GM18870 (cell line): ENCODE measurements around the gene PIH1D1.

Experiments
- ATAC-seq: cut with Tn5 transposase; IDR thresholded peaks from one replicate; pipeline ENCODE4 v1.9.1; 2021; ENCODE audit warnings: moderate library complexity; ENCODE audit not compliant: unreplicated experiment

Gene PIH1D1

DNA sequence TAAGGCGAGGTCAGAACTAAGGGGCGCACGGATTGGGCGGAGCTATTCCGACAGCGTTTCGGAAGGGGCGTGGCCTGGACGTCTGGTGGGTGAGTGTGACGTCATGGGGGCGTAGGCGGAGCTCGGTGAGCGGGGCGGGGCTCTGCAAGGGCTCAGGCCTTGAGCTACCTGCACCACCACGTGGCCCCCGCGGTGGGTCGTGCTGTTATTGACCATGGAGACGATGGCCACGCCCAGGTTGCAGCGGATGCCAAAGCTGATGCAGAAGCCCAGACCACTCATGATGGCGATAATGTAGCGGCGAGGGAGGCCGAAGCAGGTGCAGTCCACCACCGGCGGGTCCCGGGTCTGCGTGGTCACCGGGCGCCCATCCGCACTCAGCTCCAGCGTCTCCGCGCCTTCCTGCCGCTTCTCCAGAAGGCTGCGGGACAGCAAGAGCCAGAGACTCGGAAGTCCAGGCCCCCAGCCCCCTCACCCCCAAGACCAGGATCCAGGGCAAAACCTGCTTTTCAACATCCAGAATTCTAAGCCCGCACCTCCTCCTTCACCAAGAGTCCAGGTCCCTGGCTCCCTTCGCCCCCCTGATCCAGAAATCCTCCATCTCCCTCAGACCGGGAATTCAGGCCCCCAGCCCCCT is 15.1 kb downstream of the PIH1D1 start:
- no peak for ATAC-seq

GRCh38 chr19:49435670-49436069 is 15.9 kb downstream of the PIH1D1 start:
- ATAC-seq: no peak

DNA sequence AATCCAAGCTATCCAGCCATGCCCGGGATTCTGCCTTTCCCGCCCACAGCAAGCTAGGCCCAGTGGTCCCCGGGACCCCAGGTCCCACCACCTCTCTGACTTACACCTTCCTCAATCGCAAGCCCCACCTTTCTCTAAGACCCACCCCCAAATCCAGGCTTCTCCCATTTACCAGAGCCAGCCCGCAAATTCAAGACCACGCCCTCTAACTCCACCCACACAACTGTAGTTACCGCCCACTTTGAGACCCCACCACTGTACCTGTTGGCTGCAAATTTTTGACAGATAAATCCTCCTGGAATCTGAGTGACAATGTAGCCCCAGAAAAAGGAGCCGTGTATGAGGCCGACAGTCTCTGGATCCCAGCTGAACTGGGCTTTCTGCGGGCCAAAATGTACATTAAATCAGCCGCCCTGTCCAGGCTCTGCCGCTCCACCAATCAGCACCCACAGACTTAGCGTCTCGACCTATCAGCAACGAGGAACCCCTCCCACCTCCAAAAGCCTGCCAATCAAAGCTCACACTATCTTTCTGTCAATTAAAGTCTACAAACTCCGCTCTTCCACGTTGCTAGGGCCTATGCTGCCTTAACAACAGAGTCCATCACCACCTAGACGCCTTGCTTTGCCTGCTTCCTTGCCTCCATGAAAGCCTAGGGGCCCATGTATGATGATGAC is 16.6 kb downstream of the PIH1D1 start:
- ATAC-seq: no peak

GRCh38 chr19:49433240-49433901 is 18.2 kb downstream of the PIH1D1 start:
- ATAC-seq: no peak

- no peak for ATAC-seq
Measured at GRCh38 chr19:49432141-49433073, 19.2 kb downstream of the PIH1D1 start.

GRCh38 chr19:49431330-49431749 is 20.3 kb downstream of the PIH1D1 start:
- no peak for ATAC-seq

GRCh38 chr19:49430678-49431329 is 20.8 kb downstream of the PIH1D1 start:
- no peak for ATAC-seq

- no peak for ATAC-seq
Measured at GRCh38 chr19:49430172-49430677, 21.4 kb downstream of the PIH1D1 start.

GRCh38 chr19:49428547-49429451 is 22.8 kb downstream of the PIH1D1 start:
- ATAC-seq: no peak

- no peak for ATAC-seq
Measured at GRCh38 chr19:49427855-49428546, 23.6 kb downstream of the PIH1D1 start.

DNA sequence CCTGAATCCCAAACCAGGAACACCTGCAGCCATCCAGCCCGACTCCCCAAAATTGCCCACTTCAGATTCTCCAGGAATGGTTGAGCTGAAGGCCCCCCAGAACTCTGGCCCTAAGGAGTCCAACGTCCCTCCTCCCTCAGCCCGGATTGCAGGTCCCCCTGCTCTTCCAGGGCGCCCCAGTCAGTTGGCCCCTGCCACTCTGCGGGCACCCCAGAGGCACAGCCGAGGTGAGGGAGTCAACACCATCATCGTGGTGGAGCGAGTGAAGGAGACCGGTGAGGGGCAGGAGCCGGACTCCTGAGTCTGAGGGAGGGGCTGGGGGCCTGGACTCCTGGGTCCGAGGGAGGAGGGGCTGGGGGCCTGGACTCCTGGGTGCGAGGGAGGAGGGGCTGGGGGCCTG is 24.3 kb downstream of the PIH1D1 start:
- no peak for ATAC-seq

DNA sequence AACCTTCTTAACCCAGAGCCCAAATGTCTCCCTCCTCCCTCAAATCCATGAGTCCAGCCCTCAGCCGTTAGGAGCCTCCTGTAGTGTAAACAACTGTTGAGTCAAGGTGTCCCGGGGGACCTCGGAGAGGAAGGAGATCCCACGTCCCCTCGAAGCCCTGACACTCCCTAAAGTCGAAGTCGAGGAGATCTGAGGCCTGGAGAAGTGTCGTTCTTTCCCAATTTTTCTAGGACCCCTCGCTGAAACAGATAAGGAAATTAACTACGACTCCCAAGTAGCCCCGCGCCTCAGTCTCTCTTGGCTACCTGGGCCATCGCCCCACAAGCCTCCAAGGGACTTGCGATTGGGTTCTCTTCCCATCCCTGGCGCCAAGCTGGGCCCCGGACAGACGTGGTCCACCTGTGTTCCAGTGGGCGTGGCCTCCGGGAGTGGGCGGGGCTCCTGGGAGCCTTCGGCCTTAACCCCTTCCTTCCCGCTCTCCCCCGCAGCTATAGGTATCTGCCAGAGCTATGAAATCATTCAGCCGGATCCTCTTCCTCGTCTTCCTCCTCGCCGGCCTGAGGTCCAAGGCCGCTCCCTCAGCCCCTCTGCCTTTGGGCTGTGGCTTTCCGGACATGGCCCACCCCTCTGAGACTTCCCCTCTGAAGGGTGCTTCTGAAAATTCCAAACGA is 25.6 kb downstream of the PIH1D1 start:
- ATAC-seq: no peak

GRCh38 chr19:49425178-49425577 is 26.4 kb downstream of the PIH1D1 start, which contains the start of gene GFY:
GFY (plus strand) TSS chr19:49425388; CDS start chr19:49426431, 1,043 bp downstream.
- ATAC-seq: no peak

- no peak for ATAC-seq
Measured at GRCh38 chr19:49423985-49424303, 27.7 kb downstream of the PIH1D1 start.

DNA sequence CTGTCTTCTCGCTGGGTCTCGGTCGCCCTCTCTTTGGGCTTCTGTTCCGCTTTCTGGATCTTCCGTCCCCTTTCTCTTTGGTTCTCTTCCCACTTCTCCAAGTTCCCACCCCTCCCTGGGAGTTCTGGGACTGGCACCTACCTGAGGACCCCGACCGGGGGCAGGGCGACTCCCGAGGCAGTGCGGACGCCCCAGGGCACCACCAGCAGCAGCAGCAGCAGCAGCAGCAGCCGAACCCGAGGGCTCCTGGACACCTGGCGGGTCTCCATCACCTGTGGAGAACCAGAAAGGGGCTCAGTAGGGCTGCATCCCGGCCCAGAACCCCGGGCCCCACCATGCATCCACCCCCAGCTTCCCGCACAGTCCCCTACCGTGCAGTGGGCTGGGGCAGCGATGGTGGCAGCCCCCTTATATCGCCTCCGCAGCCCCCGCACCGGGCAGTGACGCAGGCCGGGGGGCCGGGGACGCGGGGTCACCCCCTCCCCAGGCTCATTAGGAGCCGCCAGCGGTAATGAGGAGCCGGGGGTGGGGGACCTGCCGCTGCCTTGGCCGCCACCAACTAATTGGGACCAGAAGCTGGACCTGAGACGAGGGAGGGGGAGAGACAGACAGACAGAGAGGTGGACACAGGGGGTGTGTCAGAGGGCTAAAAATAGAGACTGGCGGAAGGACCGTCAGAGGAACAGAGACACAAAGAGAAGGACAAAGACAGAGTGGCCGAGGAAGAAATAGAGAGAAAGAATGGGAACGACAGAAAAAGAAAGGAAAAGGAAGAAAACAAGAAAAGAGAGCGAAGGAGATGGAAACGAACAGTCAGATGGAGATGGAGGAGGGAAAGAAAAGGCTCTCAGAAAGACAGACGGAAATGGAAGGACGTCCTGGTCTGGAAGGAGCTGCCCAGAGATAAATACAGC is 28.3 kb downstream of the PIH1D1 start, which contains the start of gene PTH2:
PTH2 (minus strand) TSS at position 371 of the 914 bp plus-strand sequence; CDS start at position 269, 102 bp downstream.
- no peak for ATAC-seq

GRCh38 chr19:49422407-49423070 is 29.1 kb downstream of the PIH1D1 start:
- no peak for ATAC-seq

GRCh38 chr19:49421878-49422202 is 29.8 kb downstream of the PIH1D1 start:
- ATAC-seq: no peak
